ENCODE data around the gene ACTR3C.
"Not testable (repeated sequence)": the region's sequence is repeated elsewhere in the genome, so short reads cannot be mapped to it uniquely, and the experiment has no call there.

DNA sequence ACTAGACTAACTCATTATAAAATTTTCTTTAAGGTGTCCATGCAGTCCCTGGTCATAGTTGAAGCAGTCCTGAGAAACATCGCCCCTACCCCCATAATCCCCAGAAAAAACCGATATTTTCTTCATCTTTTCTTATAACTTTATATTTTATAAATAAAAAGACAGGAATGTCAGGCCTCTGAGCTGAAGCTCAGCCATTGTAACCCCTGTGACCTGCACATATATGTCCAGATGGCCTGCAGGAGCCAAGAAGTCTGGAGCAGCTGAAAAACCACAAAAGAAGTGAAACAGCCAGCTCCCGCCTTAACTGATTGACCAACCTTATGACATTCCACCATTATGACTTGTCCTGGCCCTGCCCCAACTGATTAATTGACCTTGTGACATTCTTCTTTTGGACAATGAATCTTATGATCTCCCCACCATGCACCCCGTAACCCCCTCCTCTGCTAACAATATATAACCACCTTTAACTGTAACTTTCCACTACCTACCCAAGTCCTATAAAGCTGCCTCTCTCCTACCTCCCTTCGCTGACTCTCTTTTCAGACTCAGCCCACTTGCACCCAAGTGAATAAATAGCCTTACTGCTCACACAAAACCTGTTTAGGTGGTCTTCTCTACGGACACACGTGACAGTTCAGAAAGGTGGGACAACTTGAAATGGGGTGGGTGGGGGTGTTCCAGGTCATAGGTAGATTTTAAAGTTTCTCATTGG, 10.5 kb downstream of the ACTR3C start:
- TF ChIP-seq, protein P1, sequence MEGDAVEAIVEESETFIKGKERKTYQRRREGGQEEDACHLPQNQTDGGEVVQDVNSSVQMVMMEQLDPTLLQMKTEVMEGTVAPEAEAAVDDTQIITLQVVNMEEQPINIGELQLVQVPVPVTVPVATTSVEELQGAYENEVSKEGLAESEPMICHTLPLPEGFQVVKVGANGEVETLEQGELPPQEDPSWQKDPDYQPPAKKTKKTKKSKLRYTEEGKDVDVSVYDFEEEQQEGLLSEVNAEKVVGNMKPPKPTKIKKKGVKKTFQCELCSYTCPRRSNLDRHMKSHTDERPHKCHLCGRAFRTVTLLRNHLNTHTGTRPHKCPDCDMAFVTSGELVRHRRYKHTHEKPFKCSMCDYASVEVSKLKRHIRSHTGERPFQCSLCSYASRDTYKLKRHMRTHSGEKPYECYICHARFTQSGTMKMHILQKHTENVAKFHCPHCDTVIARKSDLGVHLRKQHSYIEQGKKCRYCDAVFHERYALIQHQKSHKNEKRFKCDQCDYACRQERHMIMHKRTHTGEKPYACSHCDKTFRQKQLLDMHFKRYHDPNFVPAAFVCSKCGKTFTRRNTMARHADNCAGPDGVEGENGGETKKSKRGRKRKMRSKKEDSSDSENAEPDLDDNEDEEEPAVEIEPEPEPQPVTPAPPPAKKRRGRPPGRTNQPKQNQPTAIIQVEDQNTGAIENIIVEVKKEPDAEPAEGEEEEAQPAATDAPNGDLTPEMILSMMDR (IDR thresholded peaks at IDR 0.05; ENCODE audit: insufficient read depth, low read length, poor library complexity, severe bottlenecking) = not testable (repeated sequence)
- not testable (repeated sequence) for TF ChIP-seq EZH2phosphoT487 (conservative IDR thresholded peaks at IDR 0.05; ENCODE audit: low read length)

All from SU-DHL-6 (cell line).